Neuron (in vitro differentiated cells): ENCODE data around the gene PTTG2.

Experiments
- H2AFZ ChIP-seq: one replicate; pipeline ENCODE4 v1.6.1; 2013; ENCODE audit warnings: low read depth, mild to moderate bottlenecking, inconsistent platforms, low read length, moderate library complexity
- H3K27me3 ChIP-seq: one replicate; pipeline ENCODE4 v1.6.1; 2013; ENCODE audit warnings: low read length; ENCODE audit not compliant: insufficient read depth
- H3K36me3 ChIP-seq: one replicate; pipeline ENCODE4 v1.6.1; 2013; ENCODE audit warnings: low read length; ENCODE audit not compliant: insufficient read depth
- H3K4me1 ChIP-seq: one replicate; pipeline ENCODE4 v1.6.1; 2013; ENCODE audit warnings: low read length; ENCODE audit not compliant: insufficient read depth
- H3K4me3 ChIP-seq: 2 replicates; pipeline ENCODE4 v1.5.1; 2013; ENCODE audit warnings: mild to moderate bottlenecking, low read length, moderate library complexity
- H3K9me3 ChIP-seq: one replicate; pipeline ENCODE4 v1.6.1; 2013; ENCODE audit warnings: low read length

Gene PTTG2

DNA sequence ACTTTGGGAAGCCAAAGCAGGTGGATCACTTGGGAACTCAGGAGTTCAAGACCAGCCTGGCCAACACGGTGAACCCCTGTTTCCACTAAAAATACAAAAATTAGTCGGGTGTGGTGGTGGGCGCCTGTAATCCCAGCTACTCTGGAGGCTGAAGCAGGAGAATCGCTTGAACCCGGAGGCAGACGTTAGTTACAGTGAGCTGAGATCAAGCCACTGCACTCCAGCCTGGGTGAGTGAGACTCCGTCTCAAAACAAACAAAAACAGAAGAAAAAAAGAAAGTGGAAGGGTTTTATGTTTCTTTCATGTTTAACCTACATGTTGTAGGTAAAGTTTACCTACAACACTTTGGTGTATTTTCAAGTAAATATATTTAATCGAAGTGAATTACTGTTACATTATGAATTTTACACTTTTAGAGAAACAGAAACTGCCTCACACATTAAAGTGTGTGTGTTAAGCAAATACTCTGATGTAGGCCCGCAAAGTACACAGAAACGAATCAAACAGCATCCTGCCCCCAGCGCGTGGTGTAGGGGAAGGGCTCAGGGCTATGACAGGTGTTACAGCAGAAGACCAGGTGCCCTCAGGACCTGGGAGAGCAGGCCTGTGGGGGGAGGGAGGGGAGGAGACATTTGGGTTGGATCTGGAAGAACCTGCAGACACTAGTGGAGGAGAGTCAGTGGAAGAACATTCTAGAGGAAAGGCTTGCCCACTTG, 39.0 kb downstream of the PTTG2 start:
- peaks cover 7% of the 10 kb centered on the region for H3K4me1 ChIP-seq
- no peaks in the 10 kb centered on the region for H3K36me3 ChIP-seq
- no peaks in the 10 kb centered on the region for H3K9me3 ChIP-seq
- H3K27me3 ChIP-seq, result no peaks in the 10 kb centered on the region
- H3K4me3 ChIP-seq, result no peak overlapping the region
- H2AFZ ChIP-seq, result no peak overlapping the region

- Histone ChIP-seq H3K4me3 (no peak overlapping the region), H2AFZ (no peak overlapping the region), H3K9me3 (no peaks in the 10 kb centered on the region), H3K36me3 (no peaks in the 10 kb centered on the region), H3K4me1 (peaks cover 1% of the 10 kb centered on the region), H3K27me3 (no peaks in the 10 kb centered on the region)
Observed at GRCh38 chr4:37999965-38000364, 39.8 kb downstream of the PTTG2 start.

DNA sequence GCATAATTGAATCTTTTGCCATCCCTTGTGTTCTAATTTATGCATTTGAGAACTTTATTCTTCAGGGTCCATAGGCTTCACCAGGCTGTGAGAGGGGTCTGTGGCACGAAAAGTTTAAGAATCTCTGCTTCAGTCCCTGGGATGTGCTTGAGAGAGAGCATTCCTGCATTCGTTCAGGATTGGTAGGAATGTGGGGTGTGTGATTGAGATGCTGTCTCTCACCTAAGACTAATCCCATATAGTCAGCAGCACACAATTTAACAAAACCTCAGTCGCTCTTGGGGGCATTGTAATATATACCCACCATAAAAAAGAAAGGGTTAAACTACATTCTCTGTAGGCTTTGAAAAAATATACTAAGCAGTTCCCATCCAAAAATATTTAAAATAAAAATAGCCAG, 41.7 kb downstream of the PTTG2 start:
- Histone ChIP-seq H3K4me3 (no peak overlapping the region), H3K4me1 (peaks cover 5% of the 10 kb centered on the region), H2AFZ (no peak overlapping the region), H3K9me3 (no peaks in the 10 kb centered on the region), H3K36me3 (no peaks in the 10 kb centered on the region), H3K27me3 (no peaks in the 10 kb centered on the region)

DNA sequence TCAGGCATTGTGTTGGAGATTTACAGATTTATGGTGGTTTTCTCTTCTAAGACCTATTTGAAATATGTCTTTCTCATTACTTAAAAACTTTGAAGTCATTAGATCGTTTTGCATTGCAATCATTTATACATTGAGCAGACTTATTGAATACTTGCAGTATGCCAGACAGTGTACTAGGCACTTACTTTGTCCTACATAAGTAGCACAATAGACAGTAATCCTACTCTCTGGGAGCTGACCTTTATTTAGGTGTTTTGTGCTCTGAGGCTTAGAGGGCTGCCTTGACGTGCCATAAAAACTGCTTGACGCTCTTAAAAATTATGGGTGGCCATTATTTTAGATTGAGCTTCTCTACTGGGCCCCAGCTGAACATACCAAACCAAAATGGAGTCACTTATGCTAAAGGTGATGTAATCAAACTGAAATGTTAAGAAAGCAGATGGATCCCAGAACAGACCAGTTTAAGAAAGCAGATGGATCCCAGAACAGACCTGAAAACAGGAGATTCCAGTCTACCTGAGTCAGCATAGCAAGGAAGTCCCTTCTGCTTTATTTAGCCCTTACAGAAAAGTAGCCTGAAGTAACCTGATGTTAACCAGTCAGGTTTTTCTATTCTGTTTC, 42.4 kb downstream of the PTTG2 start:
- Histone ChIP-seq H3K4me3 (no peak overlapping the region), H3K9me3 (no peaks in the 10 kb centered on the region)

GRCh38 chr4:38003102-38003501, 42.9 kb downstream of the PTTG2 start:
- Histone ChIP-seq H2AFZ (no peak overlapping the region), H3K27me3 (no peaks in the 10 kb centered on the region), H3K4me3 (no peak overlapping the region), H3K36me3 (no peaks in the 10 kb centered on the region), H3K9me3 (no peaks in the 10 kb centered on the region), H3K4me1 (peaks cover 5% of the 10 kb centered on the region)

More for the DNA sequence above, 42.4 kb downstream of the PTTG2 start:
- no peaks in the 10 kb centered on the region for H3K27me3 ChIP-seq
- H3K36me3 ChIP-seq, result no peaks in the 10 kb centered on the region
- H2AFZ ChIP-seq, result no peak overlapping the region
- peaks cover 5% of the 10 kb centered on the region for H3K4me1 ChIP-seq

DNA sequence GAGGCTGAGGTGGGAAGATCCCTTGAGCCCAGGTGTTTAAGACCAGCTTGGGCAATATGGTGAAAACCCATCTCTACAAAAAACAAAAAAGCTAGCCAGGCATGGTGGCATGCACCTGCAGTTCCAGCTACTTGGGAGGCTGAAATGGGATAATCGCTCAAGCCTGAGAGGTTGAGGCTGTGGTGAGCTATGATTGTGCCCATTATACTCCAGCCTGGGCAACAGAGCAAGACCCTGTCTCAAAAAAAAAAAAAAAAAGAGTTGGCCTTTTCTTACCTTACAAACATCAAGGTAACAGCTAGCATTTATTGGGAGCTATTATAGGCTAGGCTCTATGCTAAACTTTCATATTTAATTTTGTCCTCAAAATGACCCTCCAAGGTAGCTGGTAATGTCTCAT, 43.4 kb downstream of the PTTG2 start:
- no peaks in the 10 kb centered on the region for H3K27me3 ChIP-seq

GRCh38 chr4:38004062-38004461, 43.9 kb downstream of the PTTG2 start:
- H2AFZ ChIP-seq, result no peak overlapping the region

More for the DNA sequence above, 43.4 kb downstream of the PTTG2 start:
- H3K4me1 ChIP-seq, result peaks cover 9% of the 10 kb centered on the region
- no peaks in the 10 kb centered on the region for H3K9me3 ChIP-seq
- no peaks in the 10 kb centered on the region for H3K36me3 ChIP-seq
- no peak overlapping the region for H3K4me3 ChIP-seq
- H2AFZ ChIP-seq, result no peak overlapping the region

GRCh38 chr4:38004887-38005286, 44.7 kb downstream of the PTTG2 start:
- no peaks in the 10 kb centered on the region for H3K36me3 ChIP-seq
- no peak overlapping the region for H3K4me3 ChIP-seq
- no peak overlapping the region for H2AFZ ChIP-seq
- H3K27me3 ChIP-seq, result no peaks in the 10 kb centered on the region
- no peaks in the 10 kb centered on the region for H3K9me3 ChIP-seq
- peaks cover 13% of the 10 kb centered on the region for H3K4me1 ChIP-seq

More at GRCh38 chr4:38004062-38004461, 43.9 kb downstream of the PTTG2 start:
- Histone ChIP-seq H3K27me3 (no peaks in the 10 kb centered on the region), H3K9me3 (no peaks in the 10 kb centered on the region), H3K36me3 (no peaks in the 10 kb centered on the region), H3K4me1 (peaks cover 12% of the 10 kb centered on the region), H3K4me3 (no peak overlapping the region)

DNA sequence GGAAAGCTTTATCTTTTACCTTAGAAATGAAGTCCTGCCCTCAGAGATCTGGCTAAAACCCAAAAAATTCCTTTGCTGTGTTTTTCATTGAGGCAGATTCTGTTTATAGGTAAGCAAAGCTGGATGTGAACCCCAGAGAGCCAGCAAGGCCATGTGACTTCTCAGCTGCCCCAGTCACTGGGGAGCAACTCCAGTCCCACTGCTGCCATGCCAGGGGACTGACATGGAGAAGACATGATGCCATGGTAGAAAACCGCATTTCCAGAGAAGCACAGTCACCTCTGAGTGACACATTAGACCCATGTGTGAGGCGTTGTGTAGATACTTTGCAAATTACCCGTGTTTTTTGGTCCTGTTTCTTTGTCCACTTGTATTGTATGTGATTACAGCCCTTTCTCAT, 45.4 kb downstream of the PTTG2 start:
- Histone ChIP-seq H3K4me1 (peaks cover 13% of the 10 kb centered on the region), H3K9me3 (no peaks in the 10 kb centered on the region), H3K27me3 (no peaks in the 10 kb centered on the region), H2AFZ (no peak overlapping the region), H3K36me3 (no peaks in the 10 kb centered on the region), H3K4me3 (no peak overlapping the region)

DNA sequence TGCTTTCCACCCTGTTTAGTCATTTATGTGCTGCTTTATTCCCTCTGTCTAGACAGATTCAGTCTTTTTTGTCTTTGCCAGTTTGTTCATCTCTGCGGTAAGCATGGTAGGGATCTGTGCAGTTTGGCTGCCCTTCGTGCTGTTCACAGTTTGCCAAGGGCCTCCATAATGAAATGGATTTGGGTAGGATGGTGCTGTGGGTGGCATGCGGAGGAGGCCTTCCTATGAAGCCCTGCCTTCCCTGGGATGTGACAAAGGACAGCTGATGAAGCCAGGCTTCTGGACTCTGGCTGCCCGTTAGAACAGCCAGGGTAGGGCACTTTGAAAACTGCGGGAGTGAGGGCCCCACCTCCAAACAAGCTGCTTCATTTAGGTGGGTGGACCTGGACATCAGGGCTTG, 47.4 kb downstream of the PTTG2 start:
- H3K9me3 ChIP-seq, result no peaks in the 10 kb centered on the region
- no peaks in the 10 kb centered on the region for H3K36me3 ChIP-seq
- no peak overlapping the region for H2AFZ ChIP-seq
- peaks cover 13% of the 10 kb centered on the region for H3K4me1 ChIP-seq
- H3K4me3 ChIP-seq, result no peak overlapping the region
- no peaks in the 10 kb centered on the region for H3K27me3 ChIP-seq

DNA sequence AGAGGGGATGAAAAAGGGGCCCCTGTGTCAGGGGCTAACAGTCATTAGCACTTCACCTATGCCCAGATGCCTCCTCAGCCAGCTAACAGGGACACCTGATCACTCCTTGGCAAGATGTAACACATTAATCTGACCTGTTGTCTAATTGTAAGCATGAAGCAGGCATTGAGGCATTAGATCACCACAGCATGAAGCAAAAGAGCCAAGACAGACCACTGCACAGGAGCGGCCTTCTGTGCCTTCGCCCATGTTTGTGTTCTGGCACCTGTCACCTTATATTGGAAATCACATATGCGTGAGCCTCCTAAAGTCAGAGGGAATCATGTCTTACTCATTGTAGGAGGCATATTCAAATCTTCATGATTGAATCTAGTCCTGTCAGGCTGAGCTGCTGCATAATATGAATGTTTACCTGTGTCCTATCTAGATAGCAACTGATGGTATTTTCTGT, 48.4 kb downstream of the PTTG2 start:
- no peak overlapping the region for H3K4me3 ChIP-seq
- H2AFZ ChIP-seq, result no peak overlapping the region
- no peaks in the 10 kb centered on the region for H3K27me3 ChIP-seq
- H3K9me3 ChIP-seq, result no peaks in the 10 kb centered on the region
- peaks cover 13% of the 10 kb centered on the region for H3K4me1 ChIP-seq
- H3K36me3 ChIP-seq, result no peaks in the 10 kb centered on the region

DNA sequence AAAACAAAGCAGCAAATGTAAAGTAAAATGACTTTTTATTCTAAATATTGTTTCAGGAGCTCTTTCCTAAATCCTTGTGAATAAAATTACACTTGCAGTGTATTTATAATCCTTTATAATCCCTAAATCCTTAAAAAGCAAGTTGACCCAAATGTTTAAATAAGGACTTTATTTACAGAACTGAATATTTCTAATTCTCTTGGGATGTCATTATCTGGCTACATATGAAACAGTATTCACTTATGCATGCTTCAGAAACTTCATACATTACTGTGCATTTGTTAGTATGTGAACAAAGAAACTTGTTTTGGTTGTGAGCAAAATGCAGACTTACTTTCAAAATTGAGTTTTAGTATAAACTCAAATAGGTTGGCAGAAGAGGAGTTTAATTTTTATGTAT, 49.2 kb downstream of the PTTG2 start:
- no peaks in the 10 kb centered on the region for H3K9me3 ChIP-seq
- H2AFZ ChIP-seq, result no peak overlapping the region
- no peak overlapping the region for H3K4me3 ChIP-seq
- peaks cover 13% of the 10 kb centered on the region for H3K4me1 ChIP-seq
- no peaks in the 10 kb centered on the region for H3K36me3 ChIP-seq
- H3K27me3 ChIP-seq, result no peaks in the 10 kb centered on the region

DNA sequence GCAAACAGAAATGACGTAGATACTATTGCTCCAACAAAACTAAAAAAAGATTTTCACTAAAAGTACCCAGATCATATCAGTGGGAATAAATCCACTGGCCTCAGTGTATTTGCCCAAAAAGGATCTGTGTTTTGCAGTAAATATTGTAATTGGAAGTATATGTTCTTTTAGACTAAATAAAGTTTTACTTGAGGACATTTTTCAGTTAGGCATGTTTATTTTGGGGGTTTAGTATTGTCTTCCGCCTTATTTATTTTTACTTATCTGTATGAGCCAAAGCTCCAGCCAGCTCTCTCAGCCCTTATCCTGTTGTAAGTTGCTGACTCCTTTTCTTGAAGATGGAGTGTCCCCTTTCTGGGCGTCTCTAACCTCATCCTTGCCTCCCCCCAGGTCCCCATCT, 49.8 kb downstream of the PTTG2 start:
- peaks cover 3% of the 10 kb centered on the region for H3K36me3 ChIP-seq
- H2AFZ ChIP-seq, result no peak overlapping the region
- peaks cover 12% of the 10 kb centered on the region for H3K4me1 ChIP-seq
- H3K27me3 ChIP-seq, result no peaks in the 10 kb centered on the region
- no peak overlapping the region for H3K4me3 ChIP-seq
- H3K9me3 ChIP-seq, result no peaks in the 10 kb centered on the region
